Sigmoid colon (tissue), 7 donors: ENCODE measurements around the gene SMIM1. TPM values are rescaled to one million over a fixed set of nuclear protein-coding genes. Genes with fewer than 3 reads are reported as not detected.

Experiments used
- DNase-seq: peaks from one replicate; pipeline ENCODE4 v3.0.0-alpha.2; 2019
- H3K27ac ChIP-seq, 4 donors: fragments of 200-600 bp; sonication (generic); one replicate each; pipeline ENCODE4 v1.5.1; 2016 to 2019; ENCODE audit warnings: mild to moderate bottlenecking in 1 of 4
- H3K27me3 ChIP-seq, 3 donors: fragments of 200-600 bp; sonication (generic); one replicate each; pipeline ENCODE4 v1.5.1; 2019; ENCODE audit warnings: mild to moderate bottlenecking in 1 of 3
- H3K36me3 ChIP-seq, 4 donors: fragments of 200-600 bp; sonication (generic); one replicate each; pipeline ENCODE4 v1.5.1; 2016 to 2019
- H3K4me1 ChIP-seq, 4 donors: fragments of 200-600 bp; sonication (generic); one replicate each; pipeline ENCODE4 v1.5.1; 2017 to 2019
- H3K4me3 ChIP-seq, 4 donors: fragments of 200-600 bp; sonication (generic); one replicate each; pipeline ENCODE4 v1.5.1; 2017 to 2019; ENCODE audit warnings: mild to moderate bottlenecking in 2 of 4, moderate library complexity in 1 of 4
- H3K9me3 ChIP-seq, 4 donors: fragments of 200-600 bp in 3 of 4; sonication (generic) in 3 of 4; one replicate each; pipeline versions ENCODE4 v1.5.1 to v1.6.1; 2013 to 2019
- EP300 ChIP-seq, 4 donors: sonication (generic); formaldehyde crosslinking; IDR thresholded peaks; one replicate each; pipeline ENCODE4 v1.6.1; 2017; ENCODE audit warnings: antibody characterized with exemption in 4 of 4
- POLR2A ChIP-seq, 2 donors: fragments of 450-650 bp; IDR thresholded peaks; one replicate each; pipeline ENCODE4 v1.6.1; 2016; ENCODE audit warnings: antibody characterized with exemption in 2 of 2, mild to moderate bottlenecking in 2 of 2, moderate library complexity in 2 of 2
- POLR2AphosphoS5 ChIP-seq, 4 donors: sonication (generic); formaldehyde crosslinking; IDR thresholded peaks; one replicate each; pipeline ENCODE4 v1.6.1; 2017; ENCODE audit warnings: antibody characterized with exemption in 4 of 4
- WGBS, 2 donors: extraction: QIAGEN DNeasy Blood & Tissue Kit; methylation state at CpG; one replicate each; pipeline ENCODE4 v1.1.7; 2013; 5-methylcytosine and 5-hydroxymethylcytosine counted together
- intact Hi-C: fragments of 100-400 bp; cut with DNase I; formaldehyde crosslinking; loops from one replicate; pipeline ENCODE4 v1.15.1; 2023
- polyA plus RNA-seq, 3 donors: library from polyadenylated mRNA; stranded (reverse); fragments of 200-250 nt; gene quantifications; one replicate each; pipeline ENCODE4 v1.2.3, GENCODE V29; 2013
- total RNA-seq, 4 donors: library from RNA; depleted of rRNA; stranded (reverse); fragments of >200 nt; gene quantifications; one replicate each; pipeline ENCODE4 v1.1.0, GENCODE V29; 2016
- TF ChIP-seq, protein P1 (sequence below), 4 experiments: fragments of 450-650 bp in 3 of 4; fragments of 200-600 bp in 1 of 4; IDR thresholded peaks; one replicate each; pipeline ENCODE4 v1.5.1; 2016 to 2019; ENCODE audit warnings: antibody characterized with exemption in 4 of 4, mild to moderate bottlenecking in 3 of 4, moderate library complexity in 2 of 4
- donor health status: healthy with polysubstance abuse.
- donor health status: Bipolar disorder and iron deficiency.
- donor health status: healthy.

SMIM1 gene
- total and polyA plus RNA-seq, 7 donors, result 2.7 to 10.8 (median 6.8) TPM; not detected in 1

DNA sequence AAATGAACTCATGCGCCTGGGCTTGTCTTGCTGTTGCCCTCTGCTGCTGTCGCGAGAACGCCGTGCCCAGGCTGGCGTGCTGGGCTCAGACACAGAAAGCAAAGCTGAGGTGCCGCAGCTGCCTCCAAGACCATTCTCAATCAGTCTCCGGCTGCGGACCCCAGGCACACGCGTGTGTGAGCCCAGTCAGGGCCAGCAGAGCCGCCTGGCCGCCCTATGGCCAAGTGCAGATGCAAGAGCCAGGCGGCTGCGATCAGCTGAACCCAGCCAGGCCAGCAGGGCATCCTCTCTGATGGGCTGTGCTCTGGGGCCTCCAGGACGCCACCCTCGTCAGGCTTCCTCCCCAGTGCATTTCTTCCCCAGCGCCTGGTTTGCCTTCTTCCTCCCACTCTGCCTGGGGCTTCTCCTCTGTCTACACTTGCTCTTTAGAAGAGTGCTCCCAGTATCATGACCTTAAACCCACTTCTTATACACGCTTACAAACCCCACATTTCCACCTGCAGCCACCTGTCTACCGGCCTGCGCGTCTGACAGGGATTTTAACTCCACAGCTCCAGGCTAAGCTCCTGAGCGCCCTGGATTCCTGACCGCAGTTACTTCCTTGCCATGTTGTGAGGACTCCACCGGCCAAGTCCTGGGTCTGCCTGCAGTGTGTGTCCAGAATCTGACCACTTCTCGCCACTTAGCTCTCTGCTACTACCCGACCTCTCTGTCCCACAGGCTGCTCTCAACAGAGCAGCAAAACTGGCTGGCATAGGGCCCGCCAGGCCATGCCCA is 45.5 kb downstream of the SMIM1 start:
- Histone ChIP-seq H3K36me3 (peaks cover 5 to 88% (median 46%) of the 10 kb centered on the region in 4 donors), H3K9me3 (no peaks in the 10 kb centered on the region), H3K4me1 (no peaks in the 10 kb centered on the region), H3K27me3 (no peaks in the 10 kb centered on the region), H3K4me3 (no peak overlapping the region), H3K27ac (no peak overlapping the region)
- 94% methylated on average over 28 of the region's 28 CpGs for WGBS, 2 donors
- peak; percentile 46 for DNase-seq
- intact Hi-C loops, result no loop called here
- TF ChIP-seq EP300 (IDR thresholded peaks at IDR 0.05) (no peak), POLR2A (IDR thresholded peaks at IDR 0.05) (no peak), POLR2AphosphoS5 (IDR thresholded peaks at IDR 0.05) (no peak)
- TF ChIP-seq, protein P1, sequence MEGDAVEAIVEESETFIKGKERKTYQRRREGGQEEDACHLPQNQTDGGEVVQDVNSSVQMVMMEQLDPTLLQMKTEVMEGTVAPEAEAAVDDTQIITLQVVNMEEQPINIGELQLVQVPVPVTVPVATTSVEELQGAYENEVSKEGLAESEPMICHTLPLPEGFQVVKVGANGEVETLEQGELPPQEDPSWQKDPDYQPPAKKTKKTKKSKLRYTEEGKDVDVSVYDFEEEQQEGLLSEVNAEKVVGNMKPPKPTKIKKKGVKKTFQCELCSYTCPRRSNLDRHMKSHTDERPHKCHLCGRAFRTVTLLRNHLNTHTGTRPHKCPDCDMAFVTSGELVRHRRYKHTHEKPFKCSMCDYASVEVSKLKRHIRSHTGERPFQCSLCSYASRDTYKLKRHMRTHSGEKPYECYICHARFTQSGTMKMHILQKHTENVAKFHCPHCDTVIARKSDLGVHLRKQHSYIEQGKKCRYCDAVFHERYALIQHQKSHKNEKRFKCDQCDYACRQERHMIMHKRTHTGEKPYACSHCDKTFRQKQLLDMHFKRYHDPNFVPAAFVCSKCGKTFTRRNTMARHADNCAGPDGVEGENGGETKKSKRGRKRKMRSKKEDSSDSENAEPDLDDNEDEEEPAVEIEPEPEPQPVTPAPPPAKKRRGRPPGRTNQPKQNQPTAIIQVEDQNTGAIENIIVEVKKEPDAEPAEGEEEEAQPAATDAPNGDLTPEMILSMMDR (IDR thresholded peaks at IDR 0.05), result no peak

- H3K4me3 ChIP-seq, result no peak overlapping the region
- intact Hi-C loops, result no loop called here
- H3K36me3 ChIP-seq, result peaks cover 12 to 89% (median 40%) of the 10 kb centered on the region in 4 donors
- H3K9me3 ChIP-seq, result no peaks in the 10 kb centered on the region
- WGBS, 2 donors, result 81 to 85% methylated on average over 10 of the region's 10 CpGs
- peak; percentile 47 for DNase-seq
- H3K27ac ChIP-seq, result no peak overlapping the region
- no peak for TF ChIP-seq EP300 (IDR thresholded peaks at IDR 0.05)
- TF ChIP-seq, protein P1 (IDR thresholded peaks at IDR 0.05), result no peak
- no peak for TF ChIP-seq POLR2AphosphoS5 (IDR thresholded peaks at IDR 0.05)
- no peak for TF ChIP-seq POLR2A (IDR thresholded peaks at IDR 0.05)
- H3K4me1 ChIP-seq, result no peaks in the 10 kb centered on the region
- H3K27me3 ChIP-seq, result no peaks in the 10 kb centered on the region
Measured at GRCh38 chr1:3819771-3820200, 47.2 kb downstream of the SMIM1 start.

GRCh38 chr1:3820316-3820715 is 47.8 kb downstream of the SMIM1 start:
- DNase-seq, result peak; percentile 25
- intact Hi-C loops, result no loop called here
- no peaks in the 10 kb centered on the region for H3K4me1 ChIP-seq

DNA sequence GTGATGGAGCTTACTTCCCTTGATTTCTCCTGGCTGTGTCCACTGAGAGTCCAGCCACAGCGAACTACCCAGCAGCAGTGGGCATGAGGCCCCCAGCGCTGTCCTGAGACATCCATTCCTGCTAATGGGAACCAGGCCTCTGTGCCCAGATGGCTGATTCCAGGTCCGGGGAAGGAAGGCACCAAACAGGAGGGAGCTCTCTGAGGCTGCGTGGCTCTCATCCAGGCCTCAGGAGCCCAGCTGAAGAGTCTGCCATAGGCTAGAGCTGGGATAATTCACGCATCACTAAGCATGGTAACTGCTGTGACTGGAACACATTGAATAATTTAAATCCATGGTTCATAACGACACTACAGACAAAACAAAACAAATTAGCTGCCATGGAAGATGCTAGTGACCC is 48.5 kb downstream of the SMIM1 start:
- peaks cover 12 to 88% (median 39%) of the 10 kb centered on the region in 4 donors for H3K36me3 ChIP-seq

More at GRCh38 chr1:3820316-3820715, 47.8 kb downstream of the SMIM1 start:
- H3K4me3 ChIP-seq, result no peak overlapping the region
- H3K27me3 ChIP-seq, result no peaks in the 10 kb centered on the region
- H3K36me3 ChIP-seq, result peaks cover 12 to 88% (median 38%) of the 10 kb centered on the region in 4 donors
- no peaks in the 10 kb centered on the region for H3K9me3 ChIP-seq
- H3K27ac ChIP-seq, result no peak overlapping the region
- no peak for TF ChIP-seq POLR2AphosphoS5 (IDR thresholded peaks at IDR 0.05)
- 93 to 94% methylated on average over 8 of the region's 8 CpGs for WGBS, 2 donors

DNA sequence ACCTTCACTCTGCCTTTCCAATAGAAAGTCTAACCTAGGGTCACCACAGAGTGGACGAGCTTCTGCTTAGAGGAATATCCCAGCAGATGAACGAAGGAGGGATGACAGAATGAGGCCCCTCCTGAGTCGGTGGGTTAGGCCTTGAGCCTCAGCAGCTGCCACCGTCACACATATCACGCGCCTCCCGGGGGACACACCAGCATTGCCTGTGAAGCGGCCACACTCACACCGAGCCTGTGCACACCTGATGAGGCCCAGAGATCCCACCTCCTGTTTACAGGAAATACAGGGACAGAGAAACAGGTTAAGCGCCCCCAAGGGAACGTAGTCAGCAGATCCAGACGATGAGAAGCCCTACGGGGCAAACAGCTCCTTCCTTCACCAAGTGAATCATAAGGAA is 48.9 kb downstream of the SMIM1 start:
- intact Hi-C loops, result no loop called here
- H3K4me1 ChIP-seq, result no peaks in the 10 kb centered on the region
- 89 to 93% methylated on average over 13 of the region's 13 CpGs for WGBS, 2 donors
- H3K4me3 ChIP-seq, result no peak overlapping the region
- peak; percentile 45 for DNase-seq
- H3K36me3 ChIP-seq, result peaks cover 12 to 88% (median 37%) of the 10 kb centered on the region in 4 donors
- TF ChIP-seq, protein P1 (IDR thresholded peaks at IDR 0.05), result no peak
- TF ChIP-seq POLR2AphosphoS5 (IDR thresholded peaks at IDR 0.05), result no peak
- no peak for TF ChIP-seq POLR2A (IDR thresholded peaks at IDR 0.05)
- TF ChIP-seq EP300 (IDR thresholded peaks at IDR 0.05), result no peak
- no peaks in the 10 kb centered on the region for H3K27me3 ChIP-seq
- H3K9me3 ChIP-seq, result no peaks in the 10 kb centered on the region
- H3K27ac ChIP-seq, result no peak overlapping the region

More for the DNA sequence above, 48.5 kb downstream of the SMIM1 start:
- no peak for TF ChIP-seq EP300 (IDR thresholded peaks at IDR 0.05)
- TF ChIP-seq POLR2A (IDR thresholded peaks at IDR 0.05), result no peak
- no peaks in the 10 kb centered on the region for H3K9me3 ChIP-seq
- no peak overlapping the region for H3K27ac ChIP-seq
- H3K4me1 ChIP-seq, result no peaks in the 10 kb centered on the region
- WGBS, 2 donors, result 92% methylated on average over 6 of the region's 6 CpGs
- peak; percentile 37 for DNase-seq
- intact Hi-C loops, result no loop called here
- no peaks in the 10 kb centered on the region for H3K27me3 ChIP-seq
- H3K4me3 ChIP-seq, result no peak overlapping the region
